HG03354 (cell line): ENCODE measurements around the gene LBR.

ENCODE experiments used
- ATAC-seq: cut with Tn5 transposase; IDR thresholded peaks from one replicate; pipeline ENCODE4 v1.9.1; 2021; ENCODE audit warnings: mild to moderate bottlenecking; ENCODE audit not compliant: unreplicated experiment, poor library complexity, severe bottlenecking

Gene LBR

DNA sequence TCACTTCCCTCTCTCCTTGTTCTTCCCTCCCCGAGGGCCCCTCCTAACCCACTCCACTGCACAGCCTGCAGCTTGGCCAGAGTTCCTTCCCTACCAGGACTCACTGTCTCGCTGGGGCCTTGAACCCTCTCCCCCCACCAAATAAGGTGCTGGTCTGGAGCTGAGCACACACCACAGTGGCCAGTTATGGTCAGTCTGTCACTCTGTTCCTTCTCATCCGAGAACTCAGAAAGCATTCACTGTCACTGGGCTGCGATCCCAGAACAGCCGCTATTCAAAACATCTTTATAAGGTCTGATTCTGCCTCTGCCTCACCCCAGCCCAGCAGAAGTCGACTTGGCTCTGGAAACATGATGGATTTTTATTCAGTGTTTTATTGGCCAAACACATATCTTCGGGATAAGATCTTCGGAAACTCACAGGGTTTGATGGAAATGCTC, 19.8 kb upstream of the LBR start:
- no peak for ATAC-seq

DNA sequence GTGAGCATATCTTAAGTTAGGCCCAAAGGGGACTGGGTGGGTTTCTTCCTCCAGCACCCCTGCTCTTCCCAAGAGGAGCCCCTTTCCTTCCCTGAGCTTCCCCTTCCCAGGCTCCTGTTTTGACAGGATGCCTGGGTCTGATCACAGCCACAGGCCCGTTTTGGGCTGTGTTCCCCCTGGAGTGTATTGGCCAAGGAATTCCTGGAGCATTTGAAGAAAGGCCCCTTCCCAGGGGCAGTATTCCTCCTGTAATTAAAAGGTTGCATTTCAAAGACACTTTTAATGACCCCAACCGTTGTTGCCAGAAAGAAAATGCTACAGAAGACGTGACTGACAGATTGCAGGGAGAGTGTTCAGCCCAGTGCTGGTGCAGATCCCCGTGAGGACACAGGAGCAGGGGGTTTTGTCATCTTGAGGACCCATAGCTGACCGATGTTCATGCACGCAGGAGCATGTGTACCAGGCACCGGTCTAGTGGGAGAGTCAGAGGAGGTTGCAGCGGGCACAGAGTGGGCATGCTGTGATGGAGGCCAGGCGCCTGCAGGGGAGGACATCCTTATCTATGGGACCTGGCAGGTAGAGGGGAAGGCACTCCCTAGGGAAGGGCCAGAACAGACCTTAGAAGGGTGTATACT, 19.3 kb upstream of the LBR start:
- no peak for ATAC-seq

DNA sequence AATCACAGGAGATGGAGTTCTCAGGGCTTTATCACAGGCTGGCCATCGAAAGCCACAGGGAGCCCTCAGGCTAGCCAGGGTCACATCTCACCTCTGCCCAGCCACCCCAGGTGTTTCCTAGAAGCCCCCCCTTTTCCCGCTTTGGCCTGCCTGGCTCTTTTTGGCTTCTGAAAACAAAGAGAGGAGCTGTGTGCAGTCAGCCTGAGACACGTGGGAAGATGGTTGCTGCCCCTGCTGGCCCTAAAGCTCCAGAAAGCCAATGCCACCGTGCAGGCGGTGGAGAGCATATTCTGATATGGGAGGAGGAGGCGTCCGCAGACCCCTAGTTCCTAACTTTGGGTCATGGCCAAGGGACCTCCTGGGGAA, 18.7 kb upstream of the LBR start:
- no peak for ATAC-seq

DNA sequence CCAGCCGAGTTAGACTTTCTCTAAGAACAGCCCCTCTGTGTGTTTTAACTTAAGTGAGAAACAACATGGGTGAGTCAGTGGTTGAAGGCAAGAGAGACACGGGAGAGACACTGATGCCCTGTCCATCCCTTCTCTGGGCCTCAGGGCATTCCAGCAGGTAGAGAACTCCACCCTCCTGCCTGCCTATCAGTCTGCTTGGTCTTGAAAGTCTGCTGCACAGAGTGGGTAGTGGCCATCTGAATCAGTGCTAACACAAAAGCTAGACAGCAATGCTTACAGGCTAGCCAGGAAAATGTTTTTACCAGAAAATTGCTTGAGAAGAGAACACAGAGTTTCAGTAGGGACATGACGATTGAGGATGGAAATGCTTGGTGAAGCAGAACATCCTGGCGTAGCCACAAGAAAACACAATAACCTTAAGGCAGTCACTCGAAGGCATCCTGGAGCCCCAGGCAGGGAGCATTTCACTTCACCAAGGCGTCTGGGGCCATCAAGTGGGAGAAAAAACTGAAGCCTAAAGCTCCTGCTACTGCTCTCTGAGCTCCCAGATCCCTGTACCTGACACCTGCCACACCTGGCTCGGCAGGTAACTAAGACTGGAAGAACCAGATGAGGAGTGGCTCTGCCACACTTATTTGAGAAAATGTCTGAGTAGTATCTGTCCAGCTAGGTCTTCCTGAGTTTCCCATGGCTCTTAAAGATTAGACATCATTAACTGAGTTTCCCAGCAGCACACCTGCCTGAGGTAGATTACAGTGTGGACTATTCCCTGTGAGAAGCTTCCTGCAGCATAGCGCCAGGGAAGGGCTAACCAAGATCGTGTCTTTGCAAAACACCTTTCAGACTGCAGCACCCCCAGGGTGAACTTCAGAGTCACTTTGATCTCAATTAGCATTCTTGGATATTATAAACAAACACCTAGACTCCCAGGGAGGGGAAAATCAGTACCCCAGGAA, 18.1 kb upstream of the LBR start:
- no peak for ATAC-seq

DNA sequence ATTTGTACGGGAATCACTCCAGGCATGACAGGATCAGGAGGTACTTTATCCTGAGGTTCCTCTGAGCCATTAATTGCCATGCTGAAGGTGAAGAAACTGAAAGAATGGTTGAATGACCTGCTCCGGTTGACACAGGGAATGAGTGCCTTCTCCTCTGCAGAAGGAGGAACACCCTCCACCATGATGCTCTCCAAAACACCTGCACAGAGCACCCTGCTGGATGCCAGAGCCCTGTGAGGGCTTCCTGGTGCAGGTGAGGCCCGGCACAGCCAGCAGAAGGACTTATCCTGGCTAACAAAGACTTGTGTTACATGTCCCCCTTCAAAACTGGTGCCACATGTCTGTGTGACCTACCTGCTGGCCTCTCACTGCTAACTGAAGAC, 14.3 kb upstream of the LBR start:
- no peak for ATAC-seq

DNA sequence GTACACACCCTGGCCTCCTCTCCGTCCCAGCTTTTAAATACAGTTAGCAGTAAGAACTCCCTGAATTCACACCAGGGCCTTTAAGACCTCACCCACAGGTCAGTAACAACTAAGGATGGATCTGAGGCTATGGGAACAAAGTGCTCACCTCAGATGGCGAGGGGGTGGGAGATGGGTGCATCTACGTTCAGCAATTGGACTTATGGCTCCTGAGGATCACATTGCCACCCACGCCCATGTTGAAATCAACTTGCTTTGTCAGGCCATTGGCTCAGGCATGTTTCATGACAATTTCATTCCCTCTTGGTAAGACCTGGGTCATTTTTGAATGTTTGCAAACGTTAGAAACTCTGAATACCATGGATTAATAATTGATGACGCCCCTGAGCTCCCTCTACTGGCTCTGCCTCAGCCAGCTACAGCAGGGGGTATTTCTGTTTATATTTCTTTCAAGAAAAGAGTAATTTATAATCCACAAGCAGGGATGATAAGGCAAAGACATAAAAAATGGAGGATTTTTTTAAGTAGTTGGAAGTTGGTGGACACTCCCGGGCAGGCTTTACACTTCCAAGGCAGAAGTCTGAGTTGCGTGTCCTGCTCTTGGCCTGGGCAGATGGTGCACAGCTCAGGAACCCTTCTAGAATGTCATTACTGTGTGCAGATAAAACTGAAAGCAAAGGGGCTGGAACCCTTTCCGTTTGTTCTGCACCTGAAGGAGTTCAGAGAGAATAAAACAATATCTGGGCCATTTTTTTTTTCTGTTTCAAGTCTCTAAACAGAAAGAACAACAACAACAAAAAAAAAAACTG, 13.7 kb upstream of the LBR start:
- peak; percentile 49 for ATAC-seq

DNA sequence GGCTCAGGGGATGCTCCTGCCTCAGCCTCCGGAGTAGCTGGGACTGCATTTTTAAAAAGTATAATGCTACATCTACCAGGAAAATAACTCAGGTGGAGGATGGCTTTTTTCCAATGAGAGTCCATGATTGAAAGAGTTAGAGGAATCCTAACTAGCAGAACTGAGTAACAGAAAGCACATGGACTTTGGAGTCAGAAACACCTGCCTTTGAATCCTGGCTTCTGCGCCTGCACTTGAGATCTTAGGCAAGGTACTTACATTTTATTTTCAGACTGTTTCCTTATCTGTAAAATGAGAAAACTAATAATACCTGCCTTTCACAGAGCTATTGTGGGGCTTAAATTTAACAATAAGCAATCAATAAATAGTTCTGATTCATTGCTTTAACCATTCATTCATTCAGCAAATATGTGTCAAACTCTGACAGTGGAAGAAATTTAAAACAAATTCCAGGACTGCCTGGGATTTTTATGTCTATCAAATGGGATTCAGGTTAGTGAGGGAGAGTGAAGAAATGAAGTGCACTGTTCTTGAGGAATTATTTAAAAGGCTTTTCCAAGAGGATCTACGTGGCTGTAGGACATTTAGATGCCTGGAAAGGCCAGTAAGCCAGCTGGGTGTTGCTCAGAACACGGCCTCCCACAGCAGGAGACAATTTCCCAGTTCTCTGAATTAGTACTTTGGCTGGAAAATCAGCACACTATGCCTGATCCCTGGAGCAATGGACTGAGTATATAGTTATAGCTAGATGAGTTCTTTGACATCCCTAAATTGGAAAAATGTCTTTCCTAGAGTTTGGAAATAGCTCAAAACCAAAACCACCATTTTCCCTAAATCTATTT, 12.8 kb upstream of the LBR start:
- ATAC-seq, result no peak

DNA sequence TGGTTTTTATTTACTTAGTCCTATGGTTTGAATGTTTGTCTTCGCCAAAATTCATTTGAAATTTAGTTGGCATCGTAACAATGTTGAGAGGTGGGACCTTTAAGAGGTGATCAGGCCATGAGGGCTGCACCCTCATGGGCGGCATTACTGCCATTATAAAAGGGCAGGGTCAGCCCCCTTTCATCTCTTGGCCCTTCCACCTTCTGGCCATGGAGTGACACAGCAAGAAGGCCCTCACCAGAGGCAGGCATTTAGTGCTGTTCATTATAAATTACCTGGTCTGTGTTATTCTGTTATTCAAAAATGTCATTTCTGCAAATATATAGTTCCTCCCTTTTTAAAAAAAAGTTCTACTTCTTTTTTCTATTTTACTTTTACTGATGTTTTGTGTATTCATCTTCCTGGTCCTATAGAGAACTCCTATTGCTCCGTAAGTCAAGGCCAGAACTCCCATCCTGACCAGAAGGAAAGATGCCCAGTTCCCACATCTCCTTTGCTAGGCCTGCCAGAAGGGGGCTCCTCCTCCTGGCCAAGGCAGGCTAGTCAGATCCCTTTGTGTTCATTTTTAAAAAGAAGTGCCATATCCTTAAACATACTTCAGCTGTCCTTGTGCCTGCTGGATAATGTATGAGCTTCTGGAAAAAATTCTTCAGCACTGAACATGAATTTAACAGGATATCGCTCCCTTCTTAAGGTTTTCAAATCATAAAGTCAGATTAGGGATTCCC, 10.0 kb upstream of the LBR start:
- ATAC-seq, result no peak

DNA sequence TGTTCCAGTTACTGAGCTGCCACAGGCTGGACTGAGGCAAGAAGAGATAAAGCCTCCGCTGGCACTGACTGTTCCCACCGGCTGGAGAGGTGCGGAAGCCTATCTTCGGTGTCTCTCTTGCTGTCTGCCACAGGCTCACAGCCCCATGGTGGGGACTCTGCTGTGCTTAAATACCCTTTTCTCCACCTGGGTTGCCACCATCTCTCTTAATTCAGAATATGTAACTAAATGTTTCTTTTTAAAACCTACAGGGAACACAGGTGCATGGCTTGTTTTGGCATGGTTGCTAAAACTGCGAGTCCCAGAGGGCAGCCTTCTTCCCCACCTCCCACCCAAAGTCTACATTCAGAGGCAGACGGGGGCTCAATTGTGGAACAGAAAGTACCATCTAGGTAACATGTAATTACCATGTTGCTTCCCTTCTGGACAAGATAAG, 8.1 kb upstream of the LBR start:
- peak; percentile 83 for ATAC-seq

DNA sequence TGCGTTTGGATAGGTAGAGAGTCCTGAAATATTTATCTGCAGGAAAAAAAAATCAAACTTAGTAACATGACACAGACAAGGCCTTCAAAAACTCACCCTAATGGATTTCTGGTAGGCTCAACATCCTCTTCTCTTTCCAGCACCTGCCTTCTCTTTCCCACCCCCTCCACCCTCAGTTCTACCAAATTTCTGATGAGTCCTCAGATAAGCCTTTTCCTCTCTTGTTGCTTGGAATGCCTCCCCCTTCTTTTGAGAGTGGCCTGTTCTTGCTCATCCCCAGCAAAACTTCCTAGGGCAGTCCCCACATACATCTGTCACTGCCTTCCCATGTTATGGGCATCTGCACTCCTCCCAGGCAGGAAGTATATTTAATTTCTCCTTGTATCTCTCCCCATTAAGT, 7.6 kb upstream of the LBR start:
- no peak for ATAC-seq

DNA sequence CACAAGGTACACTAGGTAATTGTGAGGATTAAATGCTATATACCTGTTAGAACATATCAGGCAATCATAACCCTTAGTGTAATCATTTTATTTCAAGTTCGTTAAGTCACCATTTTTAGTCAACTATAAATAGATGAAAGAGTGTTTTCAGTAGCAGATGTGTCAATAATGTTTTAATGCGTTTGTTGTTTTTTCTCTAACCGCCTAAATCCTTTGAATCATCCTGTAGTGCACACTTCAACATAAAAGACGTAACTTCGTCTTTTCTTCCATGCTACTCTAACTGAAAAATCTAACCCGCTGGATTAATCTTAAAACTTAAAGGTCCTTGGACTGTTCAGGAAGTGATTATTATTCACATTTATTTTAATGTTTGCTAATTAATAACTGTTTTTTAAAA, 7.2 kb upstream of the LBR start:
- ATAC-seq, result no peak

DNA sequence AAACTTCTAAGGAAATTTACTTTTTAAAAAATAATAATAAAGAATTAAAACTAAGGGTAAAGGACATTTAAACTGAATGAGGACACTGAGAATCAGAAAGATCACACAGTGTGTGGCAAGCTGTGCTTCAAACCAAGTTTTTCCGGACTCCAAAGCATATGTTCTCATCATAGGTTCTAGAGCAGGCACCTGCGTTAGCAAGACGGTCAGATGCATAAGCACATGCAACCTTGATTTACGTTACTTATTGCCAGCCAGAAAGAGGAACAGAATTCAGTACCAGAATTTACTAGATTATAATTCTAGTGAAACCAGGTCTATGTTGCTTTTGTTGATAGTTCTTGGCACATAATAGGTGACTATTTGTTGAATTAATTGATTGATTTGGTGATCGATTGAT, 6.2 kb upstream of the LBR start:
- ATAC-seq, result peak; percentile 28

DNA sequence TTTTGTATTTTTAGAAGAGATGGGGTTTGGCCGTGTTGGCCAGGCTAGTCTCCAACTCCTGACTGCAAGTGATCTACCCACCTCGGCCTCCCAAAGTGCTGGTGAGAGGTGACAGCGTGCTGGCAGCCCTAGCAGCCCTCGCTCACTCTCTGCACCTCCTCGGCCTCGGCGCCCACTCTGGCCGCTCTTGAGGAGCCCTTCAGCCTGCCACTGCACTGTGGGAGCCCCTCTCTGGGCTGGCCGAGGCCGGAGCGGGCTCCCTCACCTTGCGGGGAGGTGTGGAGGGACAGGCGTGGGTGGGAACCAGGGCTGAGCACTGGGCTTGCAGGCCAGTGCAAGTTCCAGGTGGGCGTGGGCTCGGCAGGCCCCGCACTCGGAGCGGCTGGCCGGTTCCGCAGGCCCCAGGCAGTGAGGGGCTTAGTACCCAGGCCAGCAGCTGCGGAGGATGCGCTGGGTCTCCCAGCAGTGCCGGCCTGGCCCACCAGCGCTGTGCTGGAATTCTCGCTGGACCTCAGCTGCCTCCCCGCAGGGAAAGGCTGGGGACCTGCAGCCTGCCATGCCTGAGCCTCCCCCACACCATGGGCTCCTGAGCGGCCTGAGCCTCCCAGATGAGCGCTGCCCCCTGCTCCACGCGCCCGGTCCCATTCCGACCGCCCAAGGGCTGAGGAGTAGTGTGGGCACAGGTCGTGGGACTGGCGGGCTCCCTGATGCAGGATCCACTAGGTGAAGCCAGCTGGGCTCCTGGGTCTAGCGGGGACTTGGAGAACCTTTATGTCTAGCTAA, 3.4 kb upstream of the LBR start:
- no peak for ATAC-seq

DNA sequence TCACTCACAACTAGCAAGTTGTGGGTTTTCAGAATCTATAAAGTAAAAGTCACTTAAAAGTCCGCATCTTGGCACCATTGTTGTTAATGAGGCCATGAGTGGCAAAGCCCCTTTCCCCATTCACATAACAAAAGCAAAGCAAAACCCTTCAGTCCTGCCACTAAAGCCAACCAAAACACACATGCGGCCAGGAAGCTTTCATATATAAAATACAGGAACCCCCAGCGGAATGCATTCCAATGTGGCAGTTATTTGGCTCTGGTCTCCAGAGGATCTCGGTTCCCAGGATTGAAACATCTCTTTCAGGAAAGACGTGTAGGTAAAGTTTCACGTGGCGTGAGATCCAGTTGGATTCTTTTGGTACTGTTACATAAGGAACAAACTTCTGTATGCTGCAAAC, 2.5 kb upstream of the LBR start:
- no peak for ATAC-seq

DNA sequence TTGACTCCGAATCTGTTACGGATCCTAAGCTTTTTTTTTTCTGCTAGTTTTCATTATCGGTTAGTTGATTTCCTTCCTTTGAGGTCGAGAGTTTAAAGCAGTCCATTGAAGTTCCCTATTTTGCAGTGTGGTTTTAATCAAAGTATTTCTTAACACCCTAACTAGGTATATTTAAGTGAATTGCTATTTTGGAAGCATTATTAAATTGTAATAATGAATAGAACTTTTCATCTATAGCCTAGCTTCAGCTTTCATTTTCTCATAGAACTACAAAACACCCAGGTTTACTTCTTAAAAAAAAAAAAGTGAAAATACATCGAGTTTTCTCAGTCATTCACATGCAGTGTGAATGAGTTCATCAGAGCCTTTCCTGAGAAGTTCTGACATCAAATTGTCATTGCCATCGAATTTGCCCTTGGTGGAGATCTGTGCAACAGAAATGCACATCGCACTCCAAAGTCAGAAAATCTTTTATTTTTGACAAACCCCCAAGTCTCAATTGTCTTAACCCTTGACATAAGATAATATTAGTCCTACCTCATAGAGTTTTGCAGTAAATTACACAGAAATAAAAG, 1.1 kb upstream of the LBR start:
- no peak for ATAC-seq

DNA sequence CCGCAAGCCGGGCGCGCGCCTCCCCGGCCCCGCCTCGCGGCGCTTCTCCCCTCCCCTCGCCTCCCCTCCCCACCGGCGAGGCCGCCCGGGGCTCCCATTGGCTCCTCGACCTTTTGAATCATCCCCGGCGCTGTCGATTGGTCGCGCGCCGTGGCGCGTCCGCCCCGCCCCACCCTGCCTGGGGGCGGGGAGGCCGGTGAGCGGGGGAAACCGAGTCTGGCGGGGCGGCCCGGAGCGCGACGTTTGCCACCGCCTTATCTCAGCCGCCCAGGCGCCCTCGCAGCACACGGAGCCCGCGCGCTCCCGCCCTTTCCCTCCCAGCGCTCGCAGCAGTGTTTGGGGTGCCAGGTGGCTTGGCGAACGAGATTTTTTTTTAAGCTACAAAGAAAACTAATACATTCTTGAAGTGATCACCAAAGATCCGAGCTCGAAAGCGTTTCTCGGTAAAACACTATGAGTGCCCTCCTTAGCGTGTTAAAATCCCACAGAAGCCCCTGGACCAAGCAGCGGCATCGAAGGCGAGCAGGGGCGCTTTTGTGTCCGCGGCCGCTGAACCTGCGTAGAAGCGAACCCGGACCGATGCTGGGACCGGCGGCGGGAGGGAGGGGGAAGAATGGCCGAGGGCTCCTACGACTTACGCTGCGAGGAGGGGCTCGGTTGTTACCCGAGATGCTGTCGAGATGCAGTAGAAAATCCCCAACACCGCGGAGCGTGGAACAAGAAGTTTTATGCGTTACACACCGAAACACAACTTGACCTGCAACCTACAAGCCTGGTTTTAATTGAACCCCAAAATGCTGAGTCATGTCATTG, 436 bp upstream of the LBR start:
- peak; percentile 87 for ATAC-seq
